Duodenal mucosa (tissue), 2 donors: ENCODE measurements around the gene GAS2L1.

Source experiments
- H3K27ac ChIP-seq: one replicate; pipeline ENCODE4 v1.7.0; 2013; ENCODE audit warnings: low read depth, low read length
- H3K27me3 ChIP-seq, 2 donors: one replicate each; pipeline ENCODE4 v1.7.0; 2013; ENCODE audit warnings: low read length in 2 of 2, control low read depth in 1 of 2; ENCODE audit not compliant: insufficient read depth in 2 of 2, control insufficient read depth in 1 of 2
- H3K36me3 ChIP-seq, 2 donors: one replicate each; pipeline ENCODE4 v1.7.0; 2013; ENCODE audit warnings: low read length in 2 of 2, control low read depth in 1 of 2; ENCODE audit not compliant: insufficient read depth in 2 of 2, control insufficient read depth in 1 of 2
- H3K4me1 ChIP-seq, 2 donors: one replicate each; pipeline ENCODE4 v1.7.0; 2013; ENCODE audit warnings: low read length in 2 of 2, control low read depth in 1 of 2; ENCODE audit not compliant: insufficient read depth in 2 of 2, control insufficient read depth in 1 of 2
- H3K4me3 ChIP-seq, 2 donors: one replicate each; pipeline ENCODE4 v1.7.0; 2013; ENCODE audit warnings: low read length in 2 of 2, low read depth in 1 of 2
- H3K9ac ChIP-seq, 2 donors: one replicate each; pipeline ENCODE4 v1.7.0; 2013; ENCODE audit warnings: low read length in 2 of 2, low read depth in 1 of 2
- H3K9me3 ChIP-seq, 2 donors: one replicate each; pipeline ENCODE4 v1.7.0; 2013; ENCODE audit warnings: low read length in 2 of 2, control low read depth in 1 of 2; ENCODE audit not compliant: control insufficient read depth in 1 of 2

The GAS2L1 gene

GRCh38 chr22:29306175-29306834 is at the start of gene GAS2L1:
Gene GAS2L1 (plus strand): TSS chr22:29306650. CDS start chr22:29308106, 1,456 bp downstream.
- H3K4me3 ChIP-seq: peak within 1 kb of the TSS; percentile 75 to 86
- H3K27ac ChIP-seq: peak within 1 kb of the TSS; percentile 66
- peaks cover 0 to 2% of the 10 kb centered on the region in 2 donors for H3K36me3 ChIP-seq
- H3K9ac ChIP-seq: peak within 1 kb of the TSS; percentile 71 to 72
- no peaks in the 10 kb centered on the region for H3K27me3 ChIP-seq
- no peaks in the 10 kb centered on the region for H3K9me3 ChIP-seq
- H3K4me1 ChIP-seq: peaks cover 56 to 66% of the 10 kb centered on the region in 2 donors

DNA sequence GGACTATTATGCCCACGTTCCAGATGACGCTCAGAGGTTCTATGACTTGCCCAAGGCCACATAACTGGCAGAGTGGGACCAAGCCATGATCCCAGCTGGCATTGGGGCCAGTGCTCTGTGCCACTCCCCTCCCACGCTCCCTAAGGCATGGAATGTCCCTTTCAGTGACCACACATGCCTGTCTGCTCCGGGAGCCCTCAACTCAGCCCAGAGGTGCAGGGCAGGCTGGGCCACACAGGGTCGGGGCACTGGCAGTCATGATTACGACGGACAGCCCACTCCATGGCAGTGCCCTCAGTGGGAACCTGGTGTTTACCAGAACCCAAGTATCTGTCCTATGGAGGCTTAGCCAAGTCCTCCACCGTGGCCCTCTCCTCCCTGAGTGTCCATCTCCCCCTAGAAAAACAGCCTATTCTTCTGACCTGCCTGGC is 48.7 kb upstream of the GAS2L1 start:
- H3K4me1 ChIP-seq: no peaks in the 10 kb centered on the region
- H3K27ac ChIP-seq: no peak overlapping the region
- no peaks in the 10 kb centered on the region for H3K27me3 ChIP-seq
- no peak overlapping the region for H3K4me3 ChIP-seq
- no peaks in the 10 kb centered on the region for H3K9me3 ChIP-seq
- H3K9ac ChIP-seq: no peak overlapping the region
- peaks cover 0 to 6% of the 10 kb centered on the region in 2 donors for H3K36me3 ChIP-seq

- Histone ChIP-seq H3K36me3 (peaks cover 0 to 7% of the 10 kb centered on the region in 2 donors), H3K4me3 (no peak overlapping the region), H3K9me3 (no peaks in the 10 kb centered on the region), H3K9ac (no peak overlapping the region), H3K4me1 (no peaks in the 10 kb centered on the region), H3K27me3 (no peaks in the 10 kb centered on the region), H3K27ac (no peak overlapping the region)
These were observed 47.8 kb upstream of the GAS2L1 start for GRCh38 chr22:29258407-29259252.

GRCh38 chr22:29259253-29259899 is 47.1 kb upstream of the GAS2L1 start:
- peaks cover 0 to 14% of the 10 kb centered on the region in 2 donors for H3K36me3 ChIP-seq
- no peaks in the 10 kb centered on the region for H3K4me1 ChIP-seq
- H3K4me3 ChIP-seq: no peak overlapping the region
- no peak overlapping the region for H3K27ac ChIP-seq
- no peaks in the 10 kb centered on the region for H3K9me3 ChIP-seq
- no peaks in the 10 kb centered on the region for H3K27me3 ChIP-seq
- H3K9ac ChIP-seq: no peak overlapping the region

- H3K4me3 ChIP-seq: no peak overlapping the region
- H3K4me1 ChIP-seq: no peaks in the 10 kb centered on the region
- no peaks in the 10 kb centered on the region for H3K9me3 ChIP-seq
- no peaks in the 10 kb centered on the region for H3K27me3 ChIP-seq
- H3K36me3 ChIP-seq: peaks cover 0 to 18% of the 10 kb centered on the region in 2 donors
- H3K9ac ChIP-seq: no peak overlapping the region
- H3K27ac ChIP-seq: no peak overlapping the region
These were observed 46.4 kb upstream of the GAS2L1 start for GRCh38 chr22:29260031-29260560.

- Histone ChIP-seq H3K27ac (no peak overlapping the region), H3K9ac (no peak overlapping the region), H3K36me3 (peaks cover 0 to 22% of the 10 kb centered on the region in 2 donors), H3K9me3 (no peaks in the 10 kb centered on the region), H3K4me3 (no peak overlapping the region), H3K4me1 (peaks cover under 1% of the 10 kb centered on the region in 2 donors), H3K27me3 (no peaks in the 10 kb centered on the region)
These were observed 45.7 kb upstream of the GAS2L1 start for GRCh38 chr22:29260601-29261315.

- no peak overlapping the region for H3K27ac ChIP-seq
- no peak overlapping the region for H3K4me3 ChIP-seq
- no peaks in the 10 kb centered on the region for H3K27me3 ChIP-seq
- peaks cover 16% of the 10 kb centered on the region in 2 donors for H3K4me1 ChIP-seq
- H3K36me3 ChIP-seq: peaks cover 0 to 19% of the 10 kb centered on the region in 2 donors
- no peaks in the 10 kb centered on the region for H3K9me3 ChIP-seq
- H3K9ac ChIP-seq: no peak overlapping the region
These were observed 42.6 kb upstream of the GAS2L1 start for GRCh38 chr22:29263791-29264276.

GRCh38 chr22:29265305-29265704 is 41.1 kb upstream of the GAS2L1 start:
- H3K9ac ChIP-seq: no peak overlapping the region

GRCh38 chr22:29265929-29266328 is 40.5 kb upstream of the GAS2L1 start:
- Histone ChIP-seq H3K4me3 (peak overlapping the region in 1 of 2 donors; percentile 7), H3K36me3 (peaks cover 0 to 21% of the 10 kb centered on the region in 2 donors), H3K27ac (no peak overlapping the region), H3K9me3 (no peaks in the 10 kb centered on the region), H3K9ac (peak overlapping the region in 1 of 2 donors; percentile 90), H3K27me3 (no peaks in the 10 kb centered on the region), H3K4me1 (peaks cover 26 to 35% of the 10 kb centered on the region in 2 donors)

More at GRCh38 chr22:29265305-29265704, 41.1 kb upstream of the GAS2L1 start:
- Histone ChIP-seq H3K4me3 (no peak overlapping the region), H3K27ac (no peak overlapping the region), H3K36me3 (peaks cover 0 to 21% of the 10 kb centered on the region in 2 donors), H3K27me3 (no peaks in the 10 kb centered on the region), H3K9me3 (no peaks in the 10 kb centered on the region), H3K4me1 (peaks cover 20 to 30% of the 10 kb centered on the region in 2 donors)
